Motor neuron (in vitro differentiated cells): ENCODE measurements around the gene KL. TPM values are rescaled to one million over a fixed set of nuclear protein-coding genes. Genes with fewer than 3 reads are reported as not detected.

Experiments used
- ATAC-seq, 8 experiments: fragments of 200-7000 bp; cut with Tn5 transposase; replicated peaks in 6 of 8; 2 replicates each; pipeline ENCODE4 v1.8.0; 2021; ENCODE audit warnings: mild to moderate bottlenecking in 8 of 8, moderate library complexity in 8 of 8
- H3K27ac ChIP-seq, 2 donors: fragments of 250-450 bp; sonication (Bioruptor Pico); 2 replicates each; pipeline ENCODE4 v1.9.0; 2021; ENCODE audit warnings: antibody characterized with exemption in 2 of 2, mild to moderate bottlenecking in 2 of 2, moderate library complexity in 1 of 2
- H3K4me1 ChIP-seq, 2 donors: fragments of 250-450 bp; sonication (Bioruptor Pico); replicated peaks in 1 of 2; 2 replicates each; pipeline ENCODE4 v1.6.1; 2021; ENCODE audit warnings: antibody characterized with exemption in 2 of 2, mild to moderate bottlenecking in 2 of 2, moderate library complexity in 1 of 2
- H3K4me3 ChIP-seq, 5 donors: fragments of 250-450 bp; sonication (Bioruptor Pico); 2 replicates each; pipeline ENCODE4 v1.9.0; 2021; ENCODE audit warnings: antibody characterized with exemption in 5 of 5, mild to moderate bottlenecking in 5 of 5, moderate library complexity in 4 of 5
- WGBS, 10 experiments: fragments of 450-650 bp; shearing (Covaris generic); methylation state at CpG; one replicate each; pipeline ENCODE4 v1.0.0; 2022; 5-methylcytosine and 5-hydroxymethylcytosine counted together
- in situ Hi-C, 9 experiments: fragments of 400-800 bp; cut with MboI; loops; one replicate each; pipeline ENCODE4 v1.15.0; 2021; ENCODE audit warnings: low sequenced_read_pairs in 9 of 9, low pct_unique_long_range_greater_than_20kb in 2 of 9; ENCODE audit not compliant: unreplicated experiment in 9 of 9
- total RNA-seq, 8 experiments: library from RNA; unstranded; fragments of 300-600 nt; gene quantifications; 2 replicates each; pipeline versions ENCODE4 v1.2.3 to v1.2.4, GENCODE V29; 2022

Gene KL
- total RNA-seq, 8 experiments from 2014 or later = 0.05 to 13.1 (median 0.14) TPM

DNA sequence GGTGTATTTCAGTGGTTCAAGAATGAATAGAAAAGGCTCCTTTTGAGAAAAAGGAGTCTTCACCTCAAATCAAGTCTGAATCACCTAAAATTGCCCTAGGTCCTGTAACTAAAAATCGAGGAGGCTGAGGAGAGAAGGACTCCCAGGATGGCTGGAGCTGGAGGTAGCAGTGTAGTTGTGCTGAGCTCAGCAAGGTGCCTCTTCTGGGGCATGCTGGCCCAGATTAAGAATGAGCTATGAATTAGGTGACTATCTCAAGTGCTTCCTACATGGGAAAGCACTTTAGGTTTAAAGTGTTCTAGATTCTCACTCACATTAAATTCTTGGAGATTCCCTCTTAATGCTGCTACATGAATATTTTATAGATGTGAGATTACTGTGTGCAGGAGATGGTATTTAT is 28.8 kb upstream of the KL start:
- 0 to 83% (median 40%) methylated on average over 1 of the region's 1 CpG; no CpG with 5 or more reads in 7 of the 10 experiments for WGBS, 10 experiments
- in situ Hi-C loops = no loop called here
- ATAC-seq = no peak

DNA sequence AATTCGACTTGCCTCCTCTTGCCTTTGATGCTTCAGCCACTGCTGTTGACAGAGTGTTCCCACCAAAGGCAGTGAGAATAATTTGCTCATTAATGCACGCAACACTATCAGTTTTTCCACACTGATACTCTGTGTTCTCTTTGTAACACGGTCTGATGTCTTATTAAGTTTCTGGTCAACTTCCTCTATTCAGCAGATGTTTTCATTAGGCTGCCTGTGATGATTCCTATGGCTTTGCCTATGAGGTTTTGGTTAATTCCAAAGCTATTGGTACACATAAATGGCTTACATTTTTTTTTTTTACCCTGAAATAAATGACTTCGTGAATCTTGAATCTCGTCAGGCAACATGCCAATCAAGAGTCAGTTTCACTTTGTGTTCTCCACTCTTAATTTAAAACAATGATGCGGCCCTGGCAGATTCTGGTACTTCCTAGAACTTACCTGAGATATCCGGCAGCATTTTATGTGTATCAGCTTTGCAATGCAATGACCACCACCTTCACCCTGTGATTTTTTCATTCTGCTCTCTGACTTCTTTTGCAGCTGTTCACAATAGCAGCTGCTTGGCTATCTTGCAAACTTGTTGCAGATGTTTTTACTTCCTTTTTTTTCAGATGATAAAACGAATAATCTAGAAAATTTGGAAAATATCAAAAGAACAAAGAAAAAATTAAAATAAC is 27.5 kb upstream of the KL start:
- H3K4me1 ChIP-seq = no peaks in the 10 kb centered on the region
- 0 to 93% (median 74%) methylated on average over 2 to 8 of the region's 8 CpGs for WGBS, 10 experiments
- no peak overlapping the region for H3K4me3 ChIP-seq
- no peak overlapping the region for H3K27ac ChIP-seq
- in situ Hi-C loops = no loop called here
- peak in 2 of 8 experiments; percentile 16 to 25 for ATAC-seq

More for the DNA sequence above, 28.8 kb upstream of the KL start:
- H3K4me3 ChIP-seq = no peak overlapping the region
- no peaks in the 10 kb centered on the region for H3K4me1 ChIP-seq
- no peak overlapping the region for H3K27ac ChIP-seq

GRCh38 chr13:32989290-32989667 is 26.9 kb upstream of the KL start:
- H3K27ac ChIP-seq = no peak overlapping the region
- in situ Hi-C loops = no loop called here
- no peak overlapping the region for H3K4me3 ChIP-seq
- H3K4me1 ChIP-seq = no peaks in the 10 kb centered on the region
- WGBS, 10 experiments = 8 to 100% (median 54%) methylated on average over 1 to 3 of the region's 3 CpGs; no CpG with 5 or more reads in 1 of the 10 experiments
- ATAC-seq = peak in 2 of 8 experiments; percentile 46 to 67

- in situ Hi-C loops = no loop called here
- Histone ChIP-seq H3K4me3 (no peak overlapping the region), H3K4me1 (no peaks in the 10 kb centered on the region), H3K27ac (no peak overlapping the region)
- WGBS, 10 experiments = 50 to 82% (median 61%) methylated on average over 1 to 3 of the region's 3 CpGs; no CpG with 5 or more reads in 4 of the 10 experiments
- peak in 2 of 8 experiments; percentile 34 to 51 for ATAC-seq
Measured at GRCh38 chr13:32989942-32990341, 26.3 kb upstream of the KL start.

- ATAC-seq = no peak
- in situ Hi-C loops = no loop called here
Measured at GRCh38 chr13:32993145-32993544, 23.1 kb upstream of the KL start.

GRCh38 chr13:32997399-32997798 is 18.8 kb upstream of the KL start:
- no peak for ATAC-seq
- in situ Hi-C loops = no loop called here
- Histone ChIP-seq H3K27ac (no peak overlapping the region), H3K4me1 (no peaks in the 10 kb centered on the region), H3K4me3 (no peak overlapping the region)
- 75 to 100% (median 87%) methylated on average over 1 to 2 of the region's 2 CpGs for WGBS, 10 experiments

More at GRCh38 chr13:32993145-32993544, 23.1 kb upstream of the KL start:
- no peak overlapping the region for H3K27ac ChIP-seq
- H3K4me3 ChIP-seq = no peak overlapping the region
- WGBS, 10 experiments = 52 to 100% (median 86%) methylated on average over 2 to 8 of the region's 8 CpGs
- no peaks in the 10 kb centered on the region for H3K4me1 ChIP-seq

- in situ Hi-C loops = no loop called here
- no peak overlapping the region for H3K4me3 ChIP-seq
- no peak overlapping the region for H3K27ac ChIP-seq
- WGBS, 10 experiments = 58 to 100% (median 97%) methylated on average over 1 to 5 of the region's 5 CpGs
- peaks cover 0 to 1% of the 10 kb centered on the region in 2 donors for H3K4me1 ChIP-seq
- no peak for ATAC-seq
Measured at GRCh38 chr13:32998966-32999365, 17.3 kb upstream of the KL start.

DNA sequence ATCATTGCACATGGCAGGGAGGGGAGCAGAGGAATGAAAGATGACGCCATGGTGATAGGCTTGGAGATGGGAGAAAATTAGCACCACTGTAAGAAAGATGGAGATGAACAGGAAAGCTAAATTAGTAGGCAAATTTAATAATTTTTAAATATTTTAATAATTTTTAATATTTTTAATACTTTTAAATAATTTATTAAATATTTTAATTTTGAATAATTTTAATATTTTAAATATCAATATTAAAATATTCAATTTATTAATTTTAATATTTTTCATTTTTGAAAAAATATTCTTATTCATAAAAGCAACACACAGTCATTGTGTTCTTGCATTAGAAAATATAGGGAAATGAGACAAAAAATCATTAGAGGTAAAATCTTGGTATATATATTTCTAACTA is 15.9 kb upstream of the KL start:
- H3K4me3 ChIP-seq = no peak overlapping the region
- ATAC-seq = no peak
- no peak overlapping the region for H3K27ac ChIP-seq
- in situ Hi-C loops = no loop called here
- peaks cover 3 to 9% of the 10 kb centered on the region in 2 donors for H3K4me1 ChIP-seq
- 33 to 100% (median 100%) methylated on average over 1 of the region's 1 CpG for whole genome bisulfite sequencing, 10 experiments

DNA sequence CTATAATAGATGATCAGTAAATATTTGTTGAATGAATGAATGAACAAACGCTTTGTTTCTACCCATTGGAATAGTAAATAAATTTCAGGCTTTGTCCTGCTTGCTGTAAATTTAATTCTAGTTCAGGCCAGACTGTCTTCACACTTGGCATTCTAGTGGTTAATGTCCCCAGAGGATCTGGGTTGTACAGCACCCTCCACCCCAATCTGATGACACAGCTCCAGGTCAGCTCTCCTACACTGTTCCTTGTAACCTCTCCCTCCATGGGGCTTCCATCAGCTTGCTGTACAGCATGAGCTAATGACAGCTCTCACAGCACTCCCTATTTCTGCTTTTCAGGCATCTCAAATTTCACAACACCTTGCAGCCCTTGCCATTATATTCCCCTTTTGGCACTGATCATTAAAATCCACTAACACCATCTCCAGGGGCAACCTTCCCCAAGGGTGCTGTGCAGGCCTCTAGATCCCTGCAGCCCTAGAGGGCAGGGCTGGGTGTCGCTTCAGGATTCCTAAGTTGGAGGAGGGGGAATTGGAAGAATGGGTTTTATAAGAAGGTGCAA is 12.7 kb upstream of the KL start:
- WGBS, 10 experiments = 60 to 87% (median 70%) methylated on average over 1 to 2 of the region's 2 CpGs; no CpG with 5 or more reads in 5 of the 10 experiments

GRCh38 chr13:33004511-33004910 is 11.7 kb upstream of the KL start:
- peaks cover 8 to 12% of the 10 kb centered on the region in 2 donors for H3K4me1 ChIP-seq
- no peak overlapping the region for H3K27ac ChIP-seq
- H3K4me3 ChIP-seq = no peak overlapping the region
- in situ Hi-C loops = no loop called here
- WGBS, 10 experiments = 0 to 100% (median 27%) methylated on average over 1 to 3 of the region's 3 CpGs; no CpG with 5 or more reads in 2 of the 10 experiments
- peak in 7 of 8 experiments; percentile 15 to 62 (median 52) for ATAC-seq

More for the DNA sequence above, 12.7 kb upstream of the KL start:
- H3K4me3 ChIP-seq = no peak overlapping the region
- no peak overlapping the region for H3K27ac ChIP-seq
- ATAC-seq = peak in 2 of 8 experiments; percentile 7 to 11
- in situ Hi-C loops = no loop called here
- H3K4me1 ChIP-seq = peaks cover 8 to 12% of the 10 kb centered on the region in 2 donors

- ATAC-seq = peak in 5 of 8 experiments; percentile 13 to 64 (median 27)
- in situ Hi-C loops = no loop called here
- peaks cover 8 to 12% of the 10 kb centered on the region in 2 donors for H3K4me1 ChIP-seq
- H3K27ac ChIP-seq = no peak overlapping the region
- H3K4me3 ChIP-seq = no peak overlapping the region
- 0 to 100% (median 58%) methylated on average over 1 to 2 of the region's 2 CpGs; no CpG with 5 or more reads in 1 of the 10 experiments for WGBS, 10 experiments
Measured at GRCh38 chr13:33006134-33006533, 10.1 kb upstream of the KL start.

GRCh38 chr13:33006638-33007037 is 9.6 kb upstream of the KL start:
- in situ Hi-C loops = no loop called here
- Histone ChIP-seq H3K27ac (no peak overlapping the region), H3K4me1 (peaks cover 8 to 12% of the 10 kb centered on the region in 2 donors), H3K4me3 (no peak overlapping the region)
- 0 to 57% (median 7%) methylated on average over 1 to 3 of the region's 3 CpGs; no CpG with 5 or more reads in 1 of the 10 experiments for WGBS, 10 experiments
- peak in 7 of 8 experiments; percentile 52 to 90 (median 75) for ATAC-seq

- H3K27ac ChIP-seq = no peak overlapping the region
- ATAC-seq = no peak
- peaks cover 8 to 12% of the 10 kb centered on the region in 2 donors for H3K4me1 ChIP-seq
- in situ Hi-C loops = no loop called here
- no peak overlapping the region for H3K4me3 ChIP-seq
- WGBS, 10 experiments = 0 to 86% (median 47%) methylated on average over 1 to 2 of the region's 2 CpGs
Measured at GRCh38 chr13:33007237-33007636, 9.0 kb upstream of the KL start.
